ENCODE data around the gene IGFBP4. TPM values are rescaled to one million over a fixed set of nuclear protein-coding genes. Genes with fewer than 3 reads are reported as not detected.

The IGFBP4 gene
- total RNA-seq, 1 donor from 2014 or later: 89.8 TPM

DNA sequence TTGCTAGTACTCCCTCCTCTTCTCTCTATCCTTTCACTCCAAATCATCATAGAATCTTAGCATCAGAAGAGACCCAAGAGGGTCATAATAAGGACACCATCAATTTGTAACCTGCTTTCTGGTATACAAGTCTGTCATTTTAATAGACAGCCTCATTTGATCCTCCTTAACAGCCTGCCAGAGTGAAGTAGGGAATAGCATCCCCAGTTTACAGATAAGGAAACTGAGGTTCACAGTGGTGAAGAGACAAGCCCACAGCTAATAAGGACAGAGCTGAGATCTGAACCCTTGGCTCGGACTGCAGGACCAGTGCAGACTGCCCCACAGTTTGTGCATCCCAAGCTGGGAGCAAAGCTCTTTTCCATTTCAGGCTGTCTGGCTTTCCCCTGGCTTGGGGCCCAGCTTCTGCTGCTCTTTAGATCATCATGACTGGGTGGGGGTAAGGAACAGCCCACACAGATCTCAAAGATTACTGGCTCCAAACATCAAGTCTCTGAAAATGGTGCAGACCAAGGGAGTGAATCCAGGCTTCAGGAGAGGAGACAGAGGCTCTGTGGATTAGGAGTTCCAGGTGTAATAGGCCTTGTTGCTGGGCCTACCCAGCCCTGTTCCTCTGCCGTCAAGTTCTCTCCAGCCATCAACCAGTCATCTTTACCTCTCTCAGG lies 10.3 kb upstream of the IGFBP4 start:
- no peak for DNase-seq (ENCODE audit: low read depth)

DNA sequence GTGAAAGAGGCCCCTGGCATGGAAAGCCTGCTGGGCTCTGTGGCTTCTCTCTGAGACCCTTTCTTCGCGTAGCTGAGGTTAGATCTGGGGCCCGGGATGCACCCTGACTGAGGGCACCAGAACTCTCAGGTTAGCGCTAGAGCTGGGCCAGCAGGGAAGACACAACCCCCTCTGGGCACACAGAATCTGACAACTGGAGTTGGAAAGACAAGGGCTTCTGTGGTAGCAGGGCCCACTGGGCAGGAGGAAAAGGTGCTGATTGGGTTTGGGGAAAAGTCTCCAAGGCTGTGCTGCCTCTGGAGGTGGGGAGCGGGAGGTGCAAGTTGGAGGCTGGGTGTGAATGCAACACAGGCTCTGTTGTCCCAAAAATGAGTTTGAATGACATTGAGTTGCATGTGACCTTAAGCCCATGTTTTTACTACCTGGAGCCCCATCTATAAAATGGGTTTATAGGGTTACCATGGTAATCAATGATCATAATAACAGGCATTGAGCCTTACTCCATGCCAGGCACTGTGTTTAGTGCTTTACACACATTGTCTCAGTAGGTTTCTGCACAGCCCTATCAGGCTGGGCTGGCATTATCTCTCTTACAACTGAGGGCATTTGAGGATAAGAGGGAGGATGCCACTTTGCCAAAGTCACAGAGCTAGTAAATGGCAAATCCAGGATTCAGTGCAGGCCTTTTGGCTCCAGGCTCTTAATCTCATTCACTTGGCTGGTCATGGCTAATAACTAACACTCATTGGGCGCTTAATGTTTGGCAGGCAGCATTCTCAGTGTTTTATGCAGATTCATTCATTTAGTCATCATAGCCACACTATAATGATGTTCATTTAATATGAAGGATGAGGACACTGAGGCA lies 9.5 kb upstream of the IGFBP4 start:
- DNase-seq (ENCODE audit: low read depth): no peak

DNA sequence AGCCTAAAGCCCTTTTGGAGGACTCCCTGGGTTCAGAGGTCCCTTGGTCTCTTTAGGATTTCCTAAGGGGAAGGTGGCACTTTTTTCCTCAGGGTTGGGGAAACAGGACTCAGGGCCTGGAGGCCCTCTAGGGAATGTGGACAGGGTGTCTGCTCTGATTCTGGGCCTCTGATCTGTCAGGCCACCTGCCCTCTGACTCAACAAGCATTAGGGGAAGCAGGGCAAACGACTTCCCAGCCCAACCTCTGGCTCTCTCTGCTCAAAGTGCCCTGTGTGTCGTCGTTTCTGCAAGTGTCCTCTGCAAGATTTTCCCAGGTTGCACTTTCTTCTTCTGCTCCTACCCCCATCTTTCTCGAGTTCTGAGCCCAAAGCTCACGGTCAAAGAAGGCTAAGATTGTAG lies 6.6 kb upstream of the IGFBP4 start:
- DNase-seq (ENCODE audit: low read depth): no peak

DNA sequence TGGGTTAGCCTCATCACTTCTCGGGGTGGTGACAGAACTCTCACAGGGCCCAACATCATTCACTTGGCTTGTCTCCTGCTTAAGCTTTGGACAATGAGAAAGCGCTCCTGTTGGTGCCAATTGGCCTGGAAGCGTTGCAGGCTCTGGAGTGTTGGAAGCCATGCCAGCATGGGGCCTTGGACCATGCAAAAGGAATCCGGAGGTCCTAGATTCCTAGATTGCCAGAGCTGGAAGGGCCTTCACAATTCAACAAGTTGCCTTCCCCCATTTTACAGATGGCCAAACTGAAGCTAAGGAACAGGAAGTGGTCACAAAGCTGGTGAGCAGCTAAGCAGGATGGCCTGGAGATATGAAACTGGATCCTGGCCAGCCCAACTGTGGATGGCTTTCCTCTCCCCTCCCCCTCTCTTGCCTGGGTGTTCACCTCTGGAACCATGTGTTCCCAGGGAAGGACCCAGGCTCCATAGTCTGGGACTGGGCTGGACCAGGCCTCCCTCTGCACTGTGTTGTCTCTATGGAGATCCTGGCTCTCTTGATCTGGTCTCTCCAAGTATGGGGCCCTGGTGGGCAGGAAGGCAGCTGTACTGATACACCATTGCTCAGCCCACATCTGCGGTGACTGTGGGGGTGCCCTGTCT lies 6.0 kb upstream of the IGFBP4 start:
- no peak for DNase-seq (ENCODE audit: low read depth)

DNA sequence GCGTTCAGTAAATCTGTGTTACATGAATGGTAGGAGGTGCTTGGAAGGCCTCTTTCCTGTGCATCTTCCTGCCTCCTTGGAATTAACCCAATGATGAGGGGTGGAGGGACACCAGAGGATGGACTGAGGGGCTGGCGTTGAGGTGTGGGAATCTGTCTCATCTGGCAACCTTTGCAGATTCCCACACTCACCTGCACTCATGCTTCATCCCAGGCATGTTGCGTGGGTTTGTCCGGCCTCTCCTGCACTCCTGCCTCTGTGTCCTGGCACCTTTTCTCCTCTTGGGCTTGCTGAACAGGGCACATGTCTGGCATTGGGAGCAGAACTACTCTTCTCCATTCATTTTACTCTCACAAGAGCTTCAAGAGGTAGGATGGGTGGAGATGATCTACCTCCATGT lies 3.1 kb upstream of the IGFBP4 start:
- DNase-seq (ENCODE audit: low read depth): no peak

DNA sequence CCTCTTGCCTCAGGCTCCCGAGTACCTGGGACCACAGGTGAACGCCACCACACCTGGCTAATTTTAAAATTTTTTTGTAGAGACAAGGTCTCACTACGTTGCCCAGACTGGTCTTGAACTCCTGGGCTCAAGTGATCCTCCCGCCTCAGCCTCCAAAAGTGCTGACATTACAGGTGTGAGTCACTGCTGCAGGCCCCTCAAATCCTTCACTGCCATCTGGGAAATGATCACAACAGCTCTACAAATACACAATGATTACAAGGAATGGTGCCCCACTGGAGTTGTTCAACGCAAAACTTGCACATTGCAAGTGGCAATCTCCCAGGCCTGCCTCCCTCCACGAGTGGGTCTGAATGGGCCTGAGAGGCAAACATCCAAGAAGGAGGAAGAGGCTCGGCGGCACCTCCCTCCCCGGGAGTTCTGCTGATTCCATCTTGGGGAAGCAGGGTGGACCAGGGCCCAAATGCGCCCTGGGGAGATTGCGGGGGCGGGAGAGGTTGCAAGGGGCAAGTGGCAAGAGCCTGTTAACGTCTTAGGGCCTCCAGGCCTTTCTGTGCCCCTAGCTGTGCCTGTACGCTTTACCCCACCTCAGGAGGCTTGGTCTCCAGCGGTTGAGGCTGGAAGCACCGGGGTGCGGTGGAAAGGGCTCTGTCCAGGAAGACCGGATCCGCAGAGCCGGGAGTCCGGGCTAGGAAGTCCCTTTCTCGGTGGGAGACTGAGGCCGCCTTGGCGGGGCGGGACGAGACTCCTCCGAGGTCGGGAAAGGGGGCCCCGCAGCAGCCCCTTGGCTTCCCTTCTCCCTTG lies 656 bp upstream of the IGFBP4 start:
- no peak for DNase-seq (ENCODE audit: low read depth)

DNA sequence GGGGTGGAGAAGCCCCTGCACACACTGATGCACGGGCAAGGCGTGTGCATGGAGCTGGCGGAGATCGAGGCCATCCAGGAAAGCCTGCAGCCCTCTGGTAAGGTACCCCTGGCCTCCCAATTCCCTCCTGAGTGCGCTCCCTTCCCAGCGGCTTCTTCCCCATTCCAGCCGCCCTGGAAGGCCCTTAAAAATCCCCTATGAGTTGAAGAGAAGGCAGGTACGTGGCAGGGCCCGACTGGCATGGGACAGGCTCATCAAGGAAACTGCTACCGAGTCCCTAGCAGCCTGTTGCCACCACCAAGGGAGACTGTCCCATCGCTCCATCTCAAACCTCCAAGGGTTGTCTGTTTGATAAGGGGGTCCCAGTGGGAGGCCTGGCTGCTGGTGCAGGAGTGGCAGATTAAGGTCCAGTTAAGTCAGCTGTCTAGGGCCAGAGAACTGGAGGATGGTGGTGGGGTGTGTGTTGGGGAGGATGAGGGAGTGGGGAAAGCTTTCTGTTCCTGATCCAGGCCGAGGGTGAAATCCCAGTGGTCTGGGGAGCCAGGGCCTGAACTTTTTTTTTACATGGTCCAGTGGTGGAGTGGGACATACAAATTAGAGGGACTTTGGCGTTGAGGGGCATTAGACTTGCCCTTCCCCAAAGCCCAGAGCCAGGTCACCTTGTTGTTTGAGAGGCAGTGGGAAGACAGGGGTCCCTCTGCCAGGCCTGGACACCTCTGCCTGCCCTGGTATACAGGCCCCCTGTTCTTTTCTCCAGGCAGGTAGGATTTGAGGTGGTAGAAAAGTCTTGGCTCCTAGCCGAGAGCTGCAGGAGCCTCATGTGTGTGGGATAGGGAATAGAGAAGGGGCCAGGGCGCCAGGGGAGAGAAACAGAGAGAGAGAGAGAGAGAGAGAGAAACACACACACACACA lies 994 bp downstream of the IGFBP4 start:
- no peak for DNase-seq (ENCODE audit: low read depth)

DNA sequence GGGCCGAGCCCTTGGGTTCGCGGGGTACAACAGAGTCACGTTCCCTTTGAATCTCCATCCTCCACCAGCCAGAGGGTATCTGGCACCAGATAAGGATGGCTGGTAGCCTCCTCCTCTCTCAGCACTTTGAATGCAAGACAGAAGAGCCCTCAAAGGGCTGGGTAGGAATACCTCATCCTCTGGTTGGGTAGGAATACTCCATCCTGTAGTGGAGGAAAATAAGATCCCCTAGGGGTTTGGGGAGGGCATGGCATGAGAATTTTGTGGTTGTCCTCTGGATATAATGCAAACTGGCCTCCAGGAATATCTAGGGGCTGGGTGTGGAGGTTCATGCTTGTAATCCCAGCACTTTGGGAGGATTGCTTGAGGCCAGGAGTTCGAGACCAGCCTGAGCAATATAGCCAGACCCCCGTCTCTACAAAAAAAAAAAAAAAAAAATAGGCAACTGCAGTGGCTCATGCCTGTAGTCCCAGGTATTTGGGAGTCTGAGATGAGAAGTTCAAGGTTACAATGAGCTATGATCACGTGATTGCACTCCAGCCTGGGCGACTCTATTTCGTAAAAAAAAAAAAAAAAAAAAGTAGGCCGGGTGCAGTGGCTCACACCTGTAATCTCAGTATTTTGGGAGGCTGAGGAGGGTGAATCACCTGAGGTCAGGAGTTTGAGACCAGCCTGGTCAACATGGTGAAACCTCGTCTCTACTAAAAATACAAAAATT lies 2.7 kb downstream of the IGFBP4 start:
- DNase-seq (ENCODE audit: low read depth): no peak

DNA sequence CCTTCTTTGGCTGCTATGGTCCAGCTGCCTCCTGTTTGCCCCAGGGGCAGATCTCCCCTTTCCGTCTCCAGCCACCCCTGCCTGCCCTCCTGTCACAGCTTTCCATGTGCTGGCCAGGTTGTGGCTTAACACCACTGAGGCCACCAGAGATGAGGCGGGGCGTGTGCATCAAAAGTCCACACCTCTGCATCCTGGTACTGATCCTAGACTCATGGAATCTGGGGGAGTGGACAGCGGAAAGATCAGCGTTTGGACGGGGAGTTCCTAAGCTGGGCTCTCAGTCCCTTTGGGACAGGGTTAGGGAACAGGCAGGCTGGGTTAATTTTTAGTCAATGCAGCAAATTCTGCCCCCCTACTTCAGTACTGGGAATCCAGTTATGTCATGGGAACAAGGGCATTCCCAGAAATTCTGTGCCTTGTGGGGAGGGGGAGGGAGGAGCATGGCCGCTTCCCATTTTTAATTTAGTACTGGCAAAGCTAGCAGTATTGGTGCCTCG lies 3.9 kb downstream of the IGFBP4 start:
- peak; percentile 56 for DNase-seq (ENCODE audit: low read depth)

DNA sequence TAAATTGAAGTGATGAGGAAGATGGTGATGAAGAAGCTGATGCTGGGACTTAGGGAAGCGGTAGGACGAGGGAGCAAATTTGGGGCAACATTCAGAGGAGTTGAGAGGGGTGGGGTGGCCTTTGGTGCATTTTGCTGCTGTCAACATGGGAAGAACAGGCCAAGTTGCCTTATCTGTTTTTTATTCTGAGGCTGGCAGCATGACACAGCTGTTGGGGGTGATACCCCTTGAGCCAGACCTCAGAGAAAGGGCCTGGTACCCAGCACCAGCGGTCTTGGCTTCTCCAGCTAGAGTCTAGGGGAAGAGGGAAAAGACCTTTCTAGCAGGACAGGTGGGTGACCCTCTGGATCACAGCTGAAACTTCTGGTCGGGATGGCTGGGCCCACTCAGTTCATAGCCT lies 4.6 kb downstream of the IGFBP4 start:
- DNase-seq (ENCODE audit: low read depth): no peak

DNA sequence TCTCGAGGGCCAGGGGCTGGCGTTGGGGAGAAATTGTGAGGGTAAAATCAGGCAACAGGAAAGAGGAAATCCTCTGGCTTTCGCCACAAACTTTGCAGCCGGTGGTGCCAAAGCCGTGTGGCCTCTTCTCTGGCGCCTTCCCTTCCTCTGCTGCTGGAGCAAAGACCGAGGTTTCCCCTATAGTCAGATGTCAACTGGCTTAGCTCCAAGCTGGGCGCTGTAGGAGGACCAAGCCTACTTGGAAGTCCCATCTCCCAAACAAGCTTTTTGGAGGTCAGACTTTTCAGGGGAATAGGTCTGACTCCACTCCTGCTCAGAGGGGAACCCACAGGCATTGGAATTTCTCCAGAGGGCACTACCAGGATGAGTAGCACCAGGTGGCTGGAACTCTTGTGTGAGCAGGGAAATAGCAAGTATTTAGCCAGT lies 5.0 kb downstream of the IGFBP4 start:
- no peak for DNase-seq (ENCODE audit: low read depth)

DNA sequence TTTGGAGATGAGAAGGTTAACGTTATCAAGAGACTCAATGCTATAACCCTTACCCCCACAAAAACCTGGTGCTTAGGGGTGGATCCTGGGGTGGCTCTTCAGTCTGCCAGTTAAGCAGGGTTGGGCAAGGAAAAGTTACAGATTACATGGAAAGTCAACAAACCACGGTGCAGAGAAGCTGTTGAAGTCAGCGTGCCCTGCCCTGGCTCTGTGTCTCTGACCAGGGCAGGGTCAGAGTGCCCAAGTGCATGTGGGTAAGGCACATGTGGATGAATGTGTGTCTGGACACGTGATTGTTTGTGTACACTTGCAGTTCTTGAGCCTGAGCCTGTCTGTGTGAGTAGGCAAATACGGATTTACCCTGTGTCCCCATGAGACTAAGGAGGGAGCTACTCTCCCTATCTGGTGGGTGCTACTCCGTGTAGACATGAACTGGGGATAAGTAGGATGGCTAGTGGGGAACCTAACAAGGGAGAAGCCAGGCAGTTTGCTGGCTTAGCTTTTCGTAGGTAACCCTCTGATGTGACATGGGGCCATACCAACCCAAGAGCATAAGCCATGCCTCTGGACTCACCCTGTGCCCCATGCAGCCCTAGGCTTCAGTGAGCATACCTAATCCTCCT lies 5.5 kb downstream of the IGFBP4 start:
- peak; percentile 91 for DNase-seq (ENCODE audit: low read depth)

DNA sequence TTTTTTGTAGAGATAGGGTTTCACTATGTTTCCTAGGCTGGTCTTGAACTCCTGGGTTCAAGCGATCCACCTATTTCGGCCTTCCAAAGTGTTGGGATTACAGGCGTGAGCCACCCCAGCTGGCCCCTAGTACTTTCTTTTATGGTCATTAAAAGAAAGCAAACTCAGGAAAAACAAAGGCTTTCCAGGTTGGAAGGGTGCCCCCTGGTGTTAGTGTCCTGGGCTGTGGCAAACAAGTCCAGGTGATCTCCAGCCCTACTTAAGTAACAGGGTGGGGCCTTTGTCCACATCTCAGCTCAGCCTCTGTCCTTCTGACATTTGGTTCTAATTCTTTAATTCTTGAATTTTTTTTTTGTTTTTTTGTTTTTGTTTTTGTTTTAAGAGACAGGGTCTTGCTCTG lies 6.9 kb downstream of the IGFBP4 start:
- DNase-seq (ENCODE audit: low read depth): no peak

DNA sequence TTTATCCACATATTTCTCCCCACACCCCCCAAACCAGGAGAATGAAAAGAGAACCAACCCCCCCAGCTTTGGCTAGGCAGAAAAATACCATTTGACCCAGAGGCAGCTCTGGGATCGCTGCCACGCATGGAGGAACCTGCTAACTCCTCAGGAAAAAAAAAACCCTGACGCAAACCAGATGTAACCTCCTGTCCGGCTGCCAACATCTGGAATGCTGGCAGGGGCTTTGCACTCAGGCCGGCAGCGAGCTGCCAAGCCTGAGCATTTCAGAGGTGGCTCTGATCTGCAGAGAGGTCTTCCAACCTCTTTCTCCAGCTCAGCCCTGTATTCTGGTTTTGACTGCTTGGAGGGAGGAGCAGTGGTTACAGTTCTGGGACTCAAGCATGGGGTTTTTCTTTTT lies 8.2 kb downstream of the IGFBP4 start:
- DNase-seq (ENCODE audit: low read depth): no peak

DNA sequence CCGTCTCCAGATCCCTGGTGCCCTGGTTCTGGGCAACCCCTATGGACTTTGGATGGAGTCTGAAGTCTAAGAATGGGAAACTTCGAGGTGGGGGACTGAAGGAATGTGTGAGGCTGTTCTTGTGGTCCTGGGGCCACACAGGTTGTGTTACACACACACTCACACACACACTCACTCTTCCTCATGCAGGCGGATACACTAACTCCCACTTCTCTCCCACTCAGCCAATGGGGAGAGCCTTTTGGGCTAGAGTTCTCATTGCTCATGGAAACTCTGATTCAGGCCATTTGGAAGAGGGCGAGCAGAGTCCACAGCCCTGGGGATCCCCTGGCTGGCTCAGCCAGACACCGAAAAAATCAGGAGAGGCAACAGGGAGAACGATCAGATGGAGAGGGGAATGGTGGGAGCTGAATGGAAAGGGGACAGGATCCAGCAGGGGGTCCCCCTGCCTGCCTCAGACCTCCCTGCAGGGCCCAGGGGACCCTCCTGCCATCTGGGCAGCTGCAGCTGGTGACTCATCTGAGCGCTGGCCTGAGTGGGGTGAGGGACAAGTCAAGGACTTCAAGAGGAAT lies 9.1 kb downstream of the IGFBP4 start:
- peak; percentile 54 for DNase-seq (ENCODE audit: low read depth)

DNA sequence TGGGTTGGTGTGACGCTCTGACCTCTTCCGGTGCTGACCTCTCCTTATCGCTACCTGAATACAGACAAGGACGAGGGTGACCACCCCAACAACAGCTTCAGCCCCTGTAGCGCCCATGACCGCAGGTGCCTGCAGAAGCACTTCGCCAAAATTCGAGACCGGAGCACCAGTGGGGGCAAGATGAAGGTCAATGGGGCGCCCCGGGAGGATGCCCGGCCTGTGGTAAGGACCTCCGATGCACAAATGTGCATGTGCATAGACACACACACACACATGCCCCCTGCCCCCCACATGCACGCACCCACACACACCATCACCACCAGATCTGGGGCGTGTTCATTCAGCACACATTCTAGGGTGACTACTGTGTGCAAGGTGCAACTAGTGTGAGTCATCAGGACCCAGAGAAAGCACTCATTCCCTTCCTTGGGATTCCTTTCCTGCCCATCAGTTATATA lies 9.7 kb downstream of the IGFBP4 start:
- no peak for DNase-seq (ENCODE audit: low read depth)

DNA sequence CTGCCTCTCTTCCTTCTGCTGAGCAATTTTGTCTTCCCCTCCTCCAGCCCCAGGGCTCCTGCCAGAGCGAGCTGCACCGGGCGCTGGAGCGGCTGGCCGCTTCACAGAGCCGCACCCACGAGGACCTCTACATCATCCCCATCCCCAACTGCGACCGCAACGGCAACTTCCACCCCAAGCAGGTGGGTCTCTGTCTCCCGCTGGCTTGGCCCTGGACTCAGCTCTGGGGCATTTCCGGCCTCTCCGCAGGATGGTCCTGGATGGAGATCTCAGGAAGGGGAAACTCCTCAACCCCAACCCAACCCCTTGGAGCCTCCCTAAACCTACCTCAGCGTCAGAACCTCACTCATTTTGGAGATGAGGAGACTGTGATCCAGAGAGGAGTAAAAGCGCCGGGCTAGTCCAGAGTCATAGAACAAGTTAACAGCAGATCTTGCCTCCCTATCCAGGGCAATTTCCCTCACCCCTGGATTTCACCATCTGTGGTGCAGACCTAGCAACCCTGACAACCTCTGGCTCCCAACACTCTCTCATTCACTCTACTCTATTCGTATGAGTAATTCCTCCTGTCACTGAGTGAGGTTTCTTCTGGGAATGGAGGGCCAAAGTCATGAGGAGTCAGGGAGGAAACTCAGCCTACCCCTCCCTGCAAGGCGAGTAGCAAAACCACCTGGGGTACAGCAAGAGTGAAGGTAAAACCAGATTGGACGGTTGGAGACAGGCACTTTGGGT lies 10.8 kb downstream of the IGFBP4 start:
- DNase-seq (ENCODE audit: low read depth): no peak

DNA sequence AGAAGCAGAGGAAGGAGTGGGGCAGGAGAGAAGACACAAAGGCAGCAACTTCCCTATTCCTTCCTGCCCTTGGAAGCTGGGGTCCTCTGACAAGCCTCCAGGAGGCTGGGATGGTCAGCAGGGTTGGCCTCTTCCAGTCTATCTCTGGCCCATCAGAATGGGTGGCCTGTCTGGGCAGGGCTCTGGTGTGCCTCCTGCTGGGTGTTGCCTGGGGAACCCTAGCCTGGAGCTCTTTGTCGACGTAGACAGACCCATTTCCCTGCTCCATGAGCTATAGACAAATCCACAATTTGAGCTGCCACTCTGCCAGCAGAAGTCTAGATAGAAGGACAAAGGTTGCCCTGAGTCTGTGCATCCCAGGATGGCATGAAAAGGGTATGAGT lies 11.4 kb downstream of the IGFBP4 start:
- DNase-seq (ENCODE audit: low read depth): no peak

All from renal cortical epithelial cell (primary cell).